Stimulated activated CD4-positive, alpha-beta T cell treated with anti-CD3 and anti-CD28 coated beads, Interleukin-15, amount 100 ng/mL, for 24 hours (primary cell): ENCODE results near the gene SMIM8.
"Not testable (repeated sequence)": the region's sequence is repeated elsewhere in the genome, so short reads cannot be mapped to it uniquely, and the experiment has no call there.

Source experiments
- DNase-seq: peaks from one replicate; pipeline ENCODE4 v3.0.0-alpha.2; 2020

The SMIM8 gene, protein sequence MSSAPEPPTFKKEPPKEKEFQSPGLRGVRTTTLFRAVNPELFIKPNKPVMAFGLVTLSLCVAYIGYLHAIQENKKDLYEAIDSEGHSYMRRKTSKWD

DNA sequence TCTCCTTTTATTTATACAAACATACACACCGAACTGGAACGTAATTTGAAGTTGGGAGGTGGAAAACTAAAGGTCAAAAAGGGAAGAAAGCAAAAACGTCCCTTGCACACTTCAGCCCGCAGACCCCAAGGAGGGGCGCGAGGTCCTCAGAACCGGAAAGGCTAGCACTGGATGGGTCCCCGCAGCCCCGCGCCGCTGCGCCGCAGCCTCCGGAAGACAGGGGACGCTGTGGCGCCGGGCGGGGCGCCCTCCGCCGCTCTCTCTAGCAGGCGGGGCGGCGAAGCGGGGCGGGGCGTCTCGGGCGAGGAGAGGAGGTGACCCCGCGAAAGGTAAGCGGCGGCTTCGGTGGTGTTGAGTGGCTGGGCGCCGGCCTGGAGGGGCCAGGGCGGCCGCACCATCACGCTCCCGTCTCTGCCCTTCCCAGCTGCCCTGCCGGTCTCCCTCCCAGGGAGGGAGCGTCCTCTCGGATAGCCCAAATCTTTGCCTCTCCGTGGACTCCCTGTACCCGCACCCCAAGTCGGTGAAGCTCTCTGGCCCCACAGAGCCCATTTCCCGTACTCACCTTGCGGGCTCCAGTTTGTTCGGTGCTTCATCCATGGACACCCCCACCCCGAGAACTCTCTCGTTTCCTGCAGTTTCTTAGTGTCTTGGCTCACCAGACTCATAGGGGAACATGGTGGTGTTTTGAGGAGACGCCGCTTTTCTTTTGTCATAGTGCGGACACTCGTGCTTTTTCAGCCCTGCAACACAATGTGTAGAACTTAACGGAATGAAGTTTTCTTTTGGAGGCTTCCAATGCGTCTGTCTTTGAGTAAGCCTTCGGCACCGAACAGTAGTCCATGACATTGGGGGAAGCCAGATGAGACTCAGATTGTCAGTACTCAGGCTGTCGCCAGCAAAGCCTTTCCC lies at the start of gene SMIM8:
Gene SMIM8 (plus strand): TSS at position 285 of the 909 bp plus-strand sequence. CDS start 14,444 bp downstream, outside the sequence.
- DNase-seq: peak; percentile 93

DNA sequence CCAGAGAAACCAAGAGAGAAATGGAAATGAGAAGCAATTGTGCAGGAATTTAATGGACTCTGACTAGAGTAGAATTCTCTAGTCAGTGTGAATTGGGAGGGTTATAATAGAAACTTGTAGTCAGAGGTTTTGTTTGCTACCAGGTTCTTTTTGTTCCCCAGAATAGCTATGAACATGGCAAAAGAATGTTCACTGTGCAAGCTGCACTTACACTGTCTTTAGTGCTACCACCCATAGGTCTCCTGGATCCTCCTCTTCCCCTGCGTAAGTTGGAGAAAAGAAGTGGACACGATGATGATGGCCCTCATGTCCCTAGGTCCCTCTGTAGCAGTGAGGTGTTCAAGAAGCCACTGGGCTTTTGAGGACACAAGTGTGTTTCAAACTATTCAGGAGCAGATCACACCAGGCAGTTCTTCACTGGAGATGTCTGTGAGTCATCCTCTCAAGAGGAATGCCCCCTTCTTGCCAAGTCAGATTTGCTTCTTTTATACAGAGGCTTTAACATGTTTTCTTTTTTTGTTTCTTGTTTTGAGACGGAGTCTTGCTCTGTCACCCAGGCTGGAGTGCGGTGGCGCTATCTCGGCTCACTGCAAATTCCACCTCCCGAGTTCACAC lies 47.6 kb upstream of the SMIM8 start:
- no peak for DNase-seq

DNA sequence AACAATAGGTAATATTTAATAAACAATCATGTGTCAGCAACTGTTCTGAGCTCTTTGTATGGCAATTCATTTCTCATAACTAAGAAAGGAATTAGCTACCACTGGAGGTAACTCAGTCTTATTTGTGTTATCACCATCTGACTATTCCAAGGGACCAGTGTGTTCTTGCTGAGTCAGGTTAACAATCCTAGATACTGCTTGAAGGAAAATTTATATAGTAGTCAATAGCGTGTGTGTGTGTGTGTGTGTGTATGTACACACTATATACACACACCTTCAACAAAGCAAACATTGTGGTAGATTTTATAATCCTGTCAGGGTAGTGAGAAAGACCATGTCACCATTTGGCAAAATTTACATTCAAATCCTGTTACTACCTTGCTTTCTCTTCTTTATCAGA lies 45.8 kb upstream of the SMIM8 start:
- DNase-seq: no peak

DNA sequence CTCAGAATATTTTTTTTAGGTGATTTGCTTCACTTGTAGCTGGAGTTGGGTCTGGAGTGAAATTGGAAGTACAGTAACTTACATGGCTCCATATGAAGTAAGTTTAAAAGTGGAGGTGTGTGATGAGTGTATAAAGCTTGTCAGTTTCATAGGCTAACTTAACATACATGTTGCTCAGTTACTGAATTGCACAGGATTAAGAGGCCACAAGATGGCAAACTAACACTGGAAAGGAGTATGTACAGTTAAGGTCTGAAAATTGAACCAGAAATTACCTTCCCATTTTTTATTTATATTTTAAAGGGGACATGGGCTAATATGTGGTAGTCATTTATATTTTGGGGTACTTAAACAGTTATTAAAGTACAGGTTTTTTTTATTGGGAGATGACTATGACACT lies 45.3 kb upstream of the SMIM8 start:
- no peak for DNase-seq

DNA sequence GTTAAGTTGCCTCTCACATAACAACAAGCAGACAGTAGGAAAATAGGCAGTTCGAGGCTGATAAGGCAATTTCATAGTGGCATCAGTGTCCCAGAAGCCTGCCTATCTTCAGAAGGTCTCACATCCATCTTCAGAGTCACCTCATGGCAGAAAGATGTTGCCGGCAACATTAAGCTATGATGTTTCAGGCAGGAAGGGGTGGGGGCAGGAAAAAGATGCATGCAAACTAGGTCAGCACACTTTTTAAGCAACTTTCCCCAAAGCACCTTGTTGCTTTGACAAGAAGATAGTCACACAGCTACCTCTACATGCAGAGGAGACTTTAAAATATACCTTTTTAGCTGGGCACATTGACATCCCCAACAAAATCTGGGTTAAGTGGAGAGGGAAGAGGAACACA lies 43.2 kb upstream of the SMIM8 start:
- DNase-seq: no peak

DNA sequence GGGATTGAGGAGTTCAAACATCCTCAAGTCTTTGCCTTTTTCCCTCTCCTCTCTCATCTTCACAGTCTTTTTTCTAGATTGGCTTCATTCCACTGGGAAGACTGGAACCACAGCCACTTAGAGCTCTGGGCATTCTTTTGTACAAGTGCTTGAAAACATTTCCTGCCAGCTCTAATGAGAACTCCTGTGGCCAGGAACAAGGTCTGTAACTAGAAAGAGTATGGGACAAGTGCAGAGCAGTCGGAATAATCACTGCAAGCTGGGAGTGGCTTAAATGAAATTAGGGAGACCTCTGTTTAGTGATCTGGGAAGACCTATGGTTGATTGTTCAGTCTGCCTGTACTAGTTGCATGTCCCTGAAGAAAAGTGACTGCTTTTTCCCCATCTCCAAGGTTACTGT lies 41.0 kb upstream of the SMIM8 start:
- DNase-seq: no peak

DNA sequence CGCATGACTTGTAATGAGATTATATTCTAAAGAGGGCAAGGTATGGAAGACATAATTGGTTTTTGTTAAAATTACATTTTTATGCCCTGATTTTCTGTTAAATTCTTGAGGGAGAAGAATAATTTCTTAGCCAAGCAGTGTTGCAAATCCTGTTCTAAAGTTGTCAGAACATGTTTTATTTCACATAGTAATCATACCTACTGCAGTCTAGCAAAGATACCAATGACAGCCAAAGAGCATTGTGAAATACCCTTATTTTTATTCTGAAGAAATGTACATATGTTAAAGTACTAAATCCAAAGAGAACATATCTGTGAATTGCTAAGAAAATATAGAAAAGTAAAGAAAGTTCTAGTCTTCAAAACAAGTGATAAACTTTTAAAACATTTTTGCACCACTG lies 39.6 kb upstream of the SMIM8 start:
- no peak for DNase-seq

DNA sequence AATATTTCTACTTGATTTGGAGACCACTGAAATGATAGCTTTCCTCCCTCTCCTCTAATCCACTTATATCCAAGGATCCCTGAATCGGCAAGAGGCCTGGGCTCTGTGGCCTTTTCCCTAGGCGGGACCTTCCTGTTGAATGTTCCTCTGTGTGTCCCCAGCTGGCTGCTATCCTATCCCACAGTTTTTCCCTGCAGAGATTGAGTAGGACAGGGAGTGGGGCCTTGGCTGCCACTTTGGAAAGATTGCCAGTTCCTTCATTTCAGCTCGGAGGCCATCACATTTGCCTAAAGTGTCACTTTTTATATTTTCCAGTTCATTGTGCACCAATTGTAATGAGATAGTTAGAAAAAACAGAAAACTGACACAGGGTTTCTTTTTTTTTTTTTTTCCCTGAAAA lies 38.9 kb upstream of the SMIM8 start:
- no peak for DNase-seq

DNA sequence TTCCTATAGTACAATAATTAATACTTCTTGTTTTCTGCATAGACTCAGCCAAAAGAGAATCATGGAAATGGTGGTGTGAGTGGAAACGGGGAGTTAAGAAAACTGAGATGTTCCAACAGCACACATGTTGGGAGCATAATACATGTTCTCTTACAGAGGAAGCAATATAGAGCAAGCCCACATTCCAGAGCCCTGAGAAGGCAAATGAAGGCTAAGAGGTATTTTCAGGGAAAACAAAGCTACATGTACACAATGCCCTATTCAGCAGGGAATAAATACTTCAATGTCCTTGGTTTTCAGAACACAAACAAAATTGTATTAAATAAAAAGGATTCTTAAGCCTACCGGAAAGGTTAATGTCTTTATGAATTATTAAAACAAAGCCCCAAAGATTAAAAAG lies 35.1 kb upstream of the SMIM8 start:
- no peak for DNase-seq

DNA sequence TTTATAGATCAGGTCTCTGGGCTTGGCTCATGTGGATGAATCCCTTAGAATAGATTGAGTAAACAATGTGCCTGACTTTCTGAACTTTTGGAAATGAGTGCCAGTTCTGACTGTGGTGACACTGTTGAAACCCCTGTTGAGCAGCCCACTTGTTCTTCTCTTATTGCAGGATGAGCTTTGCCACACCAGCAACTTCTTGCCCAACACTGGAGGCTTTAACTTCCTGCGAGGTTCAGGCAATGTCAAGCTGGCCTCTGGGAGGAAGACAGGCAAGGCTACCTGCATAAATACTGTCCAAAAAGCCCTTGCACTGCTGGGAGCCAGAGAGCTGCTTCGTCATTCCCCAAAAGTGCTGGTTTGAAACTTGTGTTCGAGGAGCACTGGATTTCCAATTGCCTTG lies 32.8 kb upstream of the SMIM8 start:
- no peak for DNase-seq

DNA sequence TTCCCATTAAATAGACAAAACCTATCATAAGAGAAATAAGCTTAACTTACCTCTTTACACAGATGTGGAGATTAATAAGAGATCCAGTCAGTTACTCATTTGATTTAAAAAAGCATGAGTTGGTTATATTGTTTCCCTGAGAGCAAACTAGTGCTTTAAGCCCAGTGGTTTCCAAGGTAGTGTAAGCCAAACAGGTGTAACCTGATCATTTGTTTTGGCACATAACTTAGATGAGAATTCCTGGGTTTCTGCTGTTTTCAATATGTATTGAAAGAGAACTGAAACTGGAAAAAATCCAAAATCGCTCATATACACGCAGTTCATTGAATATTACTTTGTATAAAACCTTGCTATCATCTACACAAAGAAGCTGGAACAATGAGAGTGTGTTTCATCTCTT lies 30.5 kb upstream of the SMIM8 start:
- no peak for DNase-seq

DNA sequence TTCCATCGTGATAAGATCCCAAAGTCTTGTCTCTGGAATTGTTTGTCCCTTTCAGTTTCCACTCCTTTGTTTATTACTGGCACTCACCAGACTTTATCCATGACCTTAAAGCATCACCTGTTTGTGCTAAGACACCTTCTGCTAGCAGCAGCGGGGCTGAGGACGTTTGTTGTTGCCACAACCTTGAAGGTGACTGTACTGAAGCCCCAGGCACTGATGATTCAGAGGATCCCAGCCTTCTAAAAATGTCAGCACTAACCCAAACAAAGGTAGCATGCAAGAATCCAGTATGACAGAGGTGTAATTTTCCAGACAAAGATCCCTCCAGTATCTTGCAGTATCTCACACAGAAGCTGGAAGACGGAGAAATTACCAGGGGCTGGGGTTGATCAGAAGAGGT lies 28.9 kb upstream of the SMIM8 start:
- DNase-seq: no peak

DNA sequence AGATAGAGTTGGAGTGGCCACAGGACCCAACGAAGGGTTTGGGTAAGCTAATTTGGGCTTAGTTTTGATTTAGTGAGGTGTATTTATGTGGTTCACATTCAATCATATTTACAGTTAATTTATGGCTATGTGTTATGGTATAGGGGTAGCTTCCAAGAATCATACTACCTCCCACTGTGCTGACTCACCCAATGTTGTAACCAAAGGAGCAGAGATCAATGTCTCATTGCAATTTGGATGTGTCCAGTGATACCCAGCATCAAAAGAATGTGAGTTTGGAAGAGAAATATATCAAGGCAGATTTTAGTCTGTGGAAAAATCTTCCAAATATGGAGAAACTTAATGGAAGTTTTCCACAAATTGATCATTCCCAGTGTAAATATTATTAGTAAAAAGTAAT lies 25.3 kb upstream of the SMIM8 start:
- no peak for DNase-seq

DNA sequence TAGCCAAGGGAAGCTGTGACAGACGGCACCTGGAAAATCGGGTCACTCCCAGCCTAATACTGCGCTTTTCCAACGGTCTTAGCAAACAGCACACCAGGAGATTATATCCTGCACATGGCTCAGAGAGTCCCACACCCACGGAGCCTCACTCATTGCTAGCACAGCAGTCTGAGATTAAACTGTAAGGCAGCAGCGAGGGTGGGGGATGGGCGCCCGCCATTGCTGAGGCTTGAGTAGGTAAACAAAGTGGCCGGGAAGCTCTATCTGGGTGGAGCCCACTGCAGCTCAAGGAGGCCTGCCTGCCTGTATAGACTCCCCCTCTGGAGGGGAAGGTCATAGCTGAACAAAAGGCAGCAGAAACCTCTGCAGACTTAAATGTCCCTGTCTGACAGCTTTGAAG lies 21.1 kb upstream of the SMIM8 start:
- DNase-seq: not testable (repeated sequence)

DNA sequence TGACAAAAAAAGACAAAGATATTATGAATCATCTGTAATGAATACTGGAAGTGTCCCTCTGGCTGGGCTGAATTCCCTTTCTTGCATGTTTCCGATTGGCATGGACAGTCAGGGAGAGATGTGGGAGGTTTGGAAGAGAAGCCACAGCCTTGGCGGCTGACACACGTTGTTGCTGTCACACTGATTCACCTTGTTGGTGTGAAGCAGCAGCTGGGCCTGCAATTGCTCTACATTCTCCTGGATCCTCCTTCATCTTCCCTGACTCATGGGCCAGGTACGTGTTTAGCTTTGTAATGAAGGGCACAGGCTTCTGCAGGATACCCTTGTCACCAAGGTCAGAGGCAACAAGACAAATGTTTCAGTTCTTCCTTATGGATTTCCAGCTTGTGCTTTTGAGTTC lies 13.4 kb upstream of the SMIM8 start:
- no peak for DNase-seq

DNA sequence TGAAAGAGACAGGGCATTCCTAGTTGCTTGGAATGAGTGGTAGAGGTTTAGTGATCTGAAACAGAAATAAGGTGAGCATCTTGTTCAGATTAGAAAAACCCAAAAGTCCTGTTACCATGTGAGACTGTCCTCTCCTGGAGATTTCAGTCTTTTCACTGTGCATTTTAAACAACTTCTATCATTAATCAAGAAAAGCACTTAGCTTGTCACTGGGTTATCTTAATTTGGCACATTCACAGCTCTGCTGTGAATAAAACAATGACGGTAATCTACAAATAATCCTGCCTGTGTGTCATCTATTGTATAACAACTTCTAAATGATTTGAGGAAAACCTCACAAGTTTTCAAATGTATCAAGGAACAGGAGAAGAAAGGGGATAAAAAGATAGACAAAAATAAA lies 9.5 kb upstream of the SMIM8 start:
- DNase-seq: no peak

DNA sequence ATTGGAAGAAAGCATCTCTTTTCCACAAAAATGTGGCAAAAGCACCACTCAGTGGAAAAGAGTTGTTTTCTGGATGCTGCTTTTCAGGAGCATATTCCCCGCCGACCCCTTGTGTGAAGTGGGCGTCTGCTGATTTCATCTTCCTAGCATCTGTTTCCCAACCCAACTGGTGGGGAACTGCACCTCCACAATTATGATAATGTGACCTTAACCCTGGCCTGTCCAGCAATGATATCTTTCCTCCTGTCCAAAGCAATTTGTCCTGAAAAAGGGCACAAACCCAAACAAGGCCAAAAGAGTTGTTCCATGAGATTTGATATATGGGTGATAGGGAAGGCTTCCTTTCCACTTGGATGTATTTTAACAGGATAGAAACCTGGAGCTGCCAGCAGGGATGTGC lies 7.3 kb upstream of the SMIM8 start:
- no peak for DNase-seq

DNA sequence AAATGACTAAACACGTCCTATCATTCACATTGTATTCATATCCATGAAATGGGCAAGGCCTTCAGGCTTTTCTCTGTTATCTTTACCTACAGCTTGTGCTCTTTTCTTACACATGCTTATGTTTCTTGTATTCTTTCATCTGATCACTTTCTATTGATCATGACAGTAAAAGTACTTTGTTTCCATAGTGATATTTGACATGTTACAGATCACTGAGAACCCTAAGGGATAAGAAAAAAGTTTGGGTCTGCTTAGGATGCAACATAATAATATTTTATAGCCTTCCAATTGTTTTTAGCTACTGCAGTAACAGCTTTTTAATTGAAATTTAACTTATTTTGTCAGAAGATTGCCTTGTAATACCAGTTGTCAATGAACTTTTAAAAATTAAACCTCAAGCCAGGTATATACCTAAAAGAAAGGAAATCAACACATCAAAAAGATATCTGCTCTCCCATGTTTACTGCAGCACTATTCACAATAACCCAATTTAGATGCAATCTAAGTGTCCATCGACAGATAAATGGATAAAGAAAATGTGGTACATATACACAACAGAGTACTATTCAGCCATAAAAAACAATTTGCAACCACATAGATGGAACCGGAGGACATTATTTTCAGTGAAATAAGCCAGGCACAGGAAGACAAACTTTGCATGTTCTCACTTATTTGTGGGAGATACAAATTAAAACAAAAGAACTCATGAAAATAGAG lies 3.0 kb upstream of the SMIM8 start:
- no peak for DNase-seq

DNA sequence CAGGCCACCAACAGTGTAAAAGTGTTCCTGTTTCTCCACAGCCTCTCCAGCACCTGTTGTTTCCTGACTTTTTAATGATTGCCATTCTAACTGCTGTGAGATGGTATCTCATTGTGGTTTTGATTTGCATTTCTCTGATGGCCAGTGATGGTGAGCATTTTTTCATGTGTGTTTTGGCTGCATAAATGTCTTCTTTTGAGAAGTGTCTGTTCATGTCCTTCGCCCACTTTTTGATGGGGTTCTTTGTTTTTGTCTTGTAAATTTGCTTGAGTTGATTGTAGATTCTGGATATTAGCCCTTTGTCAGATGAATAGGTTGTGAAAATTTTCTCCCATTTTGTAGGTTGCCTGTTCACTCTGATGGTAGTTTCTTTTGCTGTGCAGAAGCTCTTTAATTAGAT lies 1.5 kb downstream of the SMIM8 start:
- not testable (repeated sequence) for DNase-seq

DNA sequence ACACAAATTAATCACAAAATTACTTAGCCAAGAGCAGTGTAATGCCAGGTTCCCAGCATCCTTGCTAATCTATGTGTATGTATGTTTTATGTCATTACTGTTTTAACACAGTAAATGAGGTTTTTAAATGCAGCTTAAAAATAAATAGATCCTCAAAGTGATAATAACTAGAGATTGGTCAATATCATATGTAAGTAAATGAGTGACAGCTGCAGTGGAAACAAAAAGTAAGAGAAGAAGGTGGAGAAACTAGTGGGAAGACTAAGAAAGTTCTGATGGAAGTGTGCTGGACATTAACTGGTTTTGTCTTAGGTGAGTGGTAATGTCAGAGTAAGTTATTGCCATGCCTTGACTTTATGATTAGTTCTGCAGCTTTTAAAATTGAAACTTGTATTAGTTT lies 8.6 kb downstream of the SMIM8 start:
- no peak for DNase-seq

DNA sequence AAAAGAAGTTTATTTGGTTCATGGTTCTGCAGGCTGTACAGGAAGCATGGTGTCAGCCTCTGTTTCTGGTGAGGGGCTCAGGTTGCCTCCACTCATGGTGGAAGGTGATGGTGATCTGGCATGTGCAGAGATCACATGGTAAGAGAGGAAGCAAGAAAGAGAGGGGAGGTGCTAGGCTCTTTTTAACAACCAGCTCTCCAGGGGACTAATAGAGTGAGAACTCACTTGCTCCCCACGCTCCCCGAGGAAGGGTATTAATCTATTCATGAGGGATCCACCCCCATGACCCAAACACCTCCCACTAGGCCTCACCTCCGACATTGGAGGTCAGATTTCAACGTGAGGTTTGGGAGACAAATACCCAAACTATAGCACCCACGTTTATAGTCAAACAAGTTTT lies 10.6 kb downstream of the SMIM8 start:
- no peak for DNase-seq

DNA sequence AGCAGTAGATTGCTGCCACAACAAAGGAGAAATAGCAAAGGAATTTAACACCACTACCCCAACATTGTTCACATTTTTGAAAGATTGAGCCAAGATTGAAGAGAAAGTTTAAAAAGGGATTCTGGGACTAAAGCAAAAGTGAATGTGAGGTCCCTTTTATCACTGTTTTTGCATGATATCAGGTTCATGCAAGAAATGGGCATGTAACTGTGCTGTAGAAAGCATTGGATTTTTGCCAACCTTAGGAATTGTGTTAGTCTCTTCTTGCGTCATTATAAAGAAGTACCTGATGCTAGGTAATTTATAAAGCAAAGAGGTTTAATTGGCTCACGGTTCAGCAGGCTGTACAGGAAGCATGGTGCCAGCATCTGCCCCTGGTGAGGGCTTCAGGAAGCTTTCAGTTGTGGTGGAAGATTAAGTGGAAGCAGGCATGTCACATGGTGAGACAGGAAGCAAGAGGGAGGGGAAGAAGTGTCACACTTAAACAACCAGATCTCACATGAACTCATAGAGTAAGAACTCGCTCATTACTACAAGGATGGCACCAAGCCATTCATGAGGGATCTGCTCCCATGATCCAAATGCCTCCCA lies 11.3 kb downstream of the SMIM8 start:
- no peak for DNase-seq

DNA sequence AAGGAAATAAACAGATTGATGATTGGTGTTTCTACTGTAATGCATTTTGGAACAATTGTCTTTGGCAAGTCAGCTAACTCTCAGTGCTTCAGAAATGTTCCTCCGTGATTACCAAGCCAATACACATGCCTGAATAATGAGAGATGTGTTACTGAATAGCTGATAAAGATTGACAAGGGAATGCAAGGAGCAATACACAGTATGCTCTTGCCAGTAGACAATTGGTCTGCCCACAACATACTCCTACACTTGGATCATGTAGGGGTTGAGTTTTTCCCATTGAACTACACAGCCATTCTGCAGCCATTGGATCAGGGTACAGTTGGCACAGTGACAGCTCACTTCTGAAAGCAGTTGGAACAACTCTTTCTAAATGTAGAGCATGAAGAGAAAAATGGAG lies 12.3 kb downstream of the SMIM8 start:
- no peak for DNase-seq
